Measurements from ENCODE around the gene CCDC136.

GRCh38 chr7:128781126-128781525 lies 10.6 kb upstream of the CCDC136 start:
- TF ChIP-seq CTCF (IDR thresholded peaks at IDR 0.05; ENCODE audit: insufficient read depth, low read length), result no peak
- TF ChIP-seq REST (IDR thresholded peaks at IDR 0.05; ENCODE audit: insufficient replicate concordance, low read depth), result no peak

Measured in HL-60 (cell line).